H1 (cell line): ENCODE measurements around the gene QPCT. TPM values are rescaled to one million over a fixed set of nuclear protein-coding genes. Genes with fewer than 3 reads are reported as not detected.

Experiments used
- CTCF ChIA-PET: fragments of 300-600 bp; sonication (Branson Sonifier 250); formaldehyde crosslinking; loops from one replicate; lab custom pipeline; 2021; ENCODE audit not compliant: partially characterized antibody; lab: Charles Lee
- POLR2A ChIA-PET: fragments of 300-600 bp; sonication (Branson Sonifier 250); formaldehyde crosslinking; loops from one replicate; lab custom pipeline; 2021; ENCODE audit warnings: inconsistent platforms; ENCODE audit not compliant: partially characterized antibody; lab: Charles Lee
- DNase-seq, 2 experiments: peaks; one replicate each; pipeline versions ENCODE4 v3.0.0 to v3.0.0-alpha.2; 2010 to 2022; ENCODE audit warnings: low spot score in 2 of 2, low read depth in 1 of 2, mixed read lengths in 1 of 2
- FAIRE-seq: peaks from 2 replicates; lab custom pipeline; 2011; peaks lifted over from hg19 to GRCh38; lab: Jason Lieb, UNC
- H2AFZ ChIP-seq: 2 replicates; pipeline ENCODE4 v1.8.1; 2012; ENCODE audit warnings: low read length, inconsistent platforms
- H2AK5ac ChIP-seq: 2 replicates; pipeline ENCODE4 v1.6.1; 2013; ENCODE audit warnings: low read depth, low read length
- H2BK120ac ChIP-seq: replicated peaks from 2 replicates; pipeline ENCODE3; 2013; ENCODE audit warnings: low read depth, low read length, inconsistent platforms
- H2BK12ac ChIP-seq: 2 replicates; pipeline ENCODE4 v1.6.1; 2013; ENCODE audit warnings: low read depth, low read length
- H2BK15ac ChIP-seq: 2 replicates; pipeline ENCODE4 v1.6.1; 2013; ENCODE audit warnings: low read length
- H2BK20ac ChIP-seq: 2 replicates; pipeline ENCODE4 v1.6.1; 2013; ENCODE audit warnings: low read length
- H2BK5ac ChIP-seq: 2 replicates; pipeline ENCODE4 v1.6.1; 2013; ENCODE audit warnings: low read depth, low read length
- H3K14ac ChIP-seq: 2 replicates; pipeline ENCODE4 v1.6.1; 2013; ENCODE audit warnings: inconsistent platforms; ENCODE audit not compliant: insufficient read length
- H3K18ac ChIP-seq: 2 replicates; pipeline ENCODE4 v1.6.1; 2013; ENCODE audit warnings: low read length; ENCODE audit errors: extremely low read depth
- H3K23ac ChIP-seq: 2 replicates; pipeline ENCODE4 v1.6.1; 2013; ENCODE audit warnings: inconsistent platforms; ENCODE audit not compliant: insufficient read length
- H3K23me2 ChIP-seq: 2 replicates; pipeline ENCODE4 v1.6.1; 2013; ENCODE audit warnings: low read depth, low read length
- H3K27ac ChIP-seq: 2 replicates; pipeline ENCODE4 v1.6.1; 2011; ENCODE audit warnings: low read depth, low read length, inconsistent platforms
- H3K27me3 ChIP-seq, 4 experiments: replicated peaks in 1 of 4; 1 replicate in 1 of 4; 2 replicates in 3 of 4; pipeline versions ENCODE4 v1.6.1 to v1.8.1; 2011 to 2013; ENCODE audit warnings: low read length in 3 of 4, mild to moderate bottlenecking in 3 of 4, inconsistent platforms in 2 of 4, mixed read lengths in 2 of 4, moderate library complexity in 1 of 4; ENCODE audit not compliant: control insufficient read depth in 3 of 4, insufficient read depth in 3 of 4; ENCODE audit errors: extremely low read depth in 1 of 4
- H3K36me3 ChIP-seq, 4 experiments: 2 replicates each; pipeline versions ENCODE4 v1.6.1 to v1.8.1; 2011 to 2013; ENCODE audit warnings: mild to moderate bottlenecking in 4 of 4, low read length in 3 of 4, moderate library complexity in 2 of 4, control low read depth in 1 of 4, inconsistent platforms in 1 of 4; ENCODE audit not compliant: insufficient read depth in 4 of 4, control insufficient read depth in 2 of 4
- H3K4ac ChIP-seq: replicated peaks from 2 replicates; pipeline ENCODE3; 2013; ENCODE audit warnings: low read length, low read depth, mixed read lengths, inconsistent platforms; ENCODE audit not compliant: insufficient read length
- H3K4me1 ChIP-seq, 4 experiments: replicated peaks in 1 of 4; 1 replicate in 1 of 4; 2 replicates in 3 of 4; pipeline versions ENCODE4 v1.6.1 to v1.8.1; 2011 to 2013; ENCODE audit warnings: low read length in 3 of 4, inconsistent platforms in 2 of 4, mixed read lengths in 1 of 4; ENCODE audit not compliant: insufficient read depth in 4 of 4, control insufficient read depth in 3 of 4
- H3K4me2 ChIP-seq, 2 experiments: 2 replicates each; pipeline versions ENCODE4 v1.6.1 to v1.8.1; 2011 to 2013; ENCODE audit warnings: low read depth in 2 of 2, low read length in 2 of 2, control low read depth in 1 of 2, inconsistent platforms in 1 of 2, mild to moderate bottlenecking in 1 of 2; ENCODE audit not compliant: insufficient read depth in 1 of 2
- H3K4me3 ChIP-seq, 4 experiments: fragments of 200-600, 300-600 bp in 1 of 4; sonication (generic), shearing (Covaris generic), sonication (Bioruptor Twin) in 1 of 4; 2 replicates each; pipeline versions ENCODE4 v1.5.1 to v1.8.1; 2011 to 2016; ENCODE audit warnings: low read length in 4 of 4, low read depth in 3 of 4, control low read depth in 2 of 4, inconsistent platforms in 2 of 4, mild to moderate bottlenecking in 2 of 4, mixed read lengths in 1 of 4, moderate library complexity in 1 of 4; ENCODE audit not compliant: insufficient read depth in 2 of 4; ENCODE audit errors: extremely low read depth in 1 of 4
- H3K56ac ChIP-seq: replicated peaks from 2 replicates; pipeline ENCODE3; 2013; ENCODE audit warnings: low read depth, mild to moderate bottlenecking, mixed read lengths, low read length, inconsistent platforms; ENCODE audit not compliant: insufficient read length
- H3K79me1 ChIP-seq: 2 replicates; pipeline ENCODE4 v1.6.1; 2013; ENCODE audit warnings: low read depth, low read length, control low read depth
- H3K79me2 ChIP-seq, 2 experiments: 2 replicates each; pipeline versions ENCODE4 v1.6.1 to v1.8.1; 2012 to 2013; ENCODE audit warnings: low read length in 2 of 2, mild to moderate bottlenecking in 2 of 2, inconsistent platforms in 1 of 2; ENCODE audit not compliant: insufficient read depth in 2 of 2, control insufficient read depth in 1 of 2
- H3K9ac ChIP-seq, 4 experiments: replicated peaks in 1 of 4; 1 replicate in 1 of 4; 2 replicates in 3 of 4; pipeline versions ENCODE4 v1.6.1 to v1.8.1; 2011 to 2013; ENCODE audit warnings: low read depth in 3 of 4, low read length in 3 of 4, control low read depth in 2 of 4, mild to moderate bottlenecking in 2 of 4, moderate library complexity in 2 of 4, inconsistent platforms in 1 of 4; ENCODE audit errors: extremely low read depth in 1 of 4
- H3K9me3 ChIP-seq, 2 experiments: 2 replicates each; pipeline versions ENCODE4 v1.6.1 to v1.8.1; 2012 to 2013; ENCODE audit warnings: mild to moderate bottlenecking in 2 of 2, moderate library complexity in 2 of 2, control low read depth in 1 of 2, inconsistent platforms in 1 of 2, low read depth in 1 of 2, low read length in 1 of 2, mixed read lengths in 1 of 2; ENCODE audit not compliant: insufficient read depth in 2 of 2
- H4K20me1 ChIP-seq, 2 experiments: replicated peaks in 1 of 2; 2 replicates each; pipeline versions ENCODE3 to v1.8.1; 2011 to 2013; ENCODE audit warnings: inconsistent platforms in 2 of 2, low read length in 2 of 2, mild to moderate bottlenecking in 1 of 2; ENCODE audit not compliant: insufficient read depth in 2 of 2, control insufficient read depth in 1 of 2
- H4K5ac ChIP-seq: 2 replicates; pipeline ENCODE4 v1.6.1; 2013; ENCODE audit warnings: low read length, low read depth, mixed read lengths, inconsistent platforms; ENCODE audit not compliant: insufficient read length
- H4K8ac ChIP-seq: 2 replicates; pipeline ENCODE4 v1.8.0; 2013; ENCODE audit warnings: mild to moderate bottlenecking, moderate library complexity, low read length, inconsistent platforms; ENCODE audit not compliant: insufficient read depth; ENCODE audit errors: extremely low read depth
- H4K91ac ChIP-seq: replicated peaks from 2 replicates; pipeline ENCODE3; 2013; ENCODE audit warnings: low read length, mixed read lengths, inconsistent platforms; ENCODE audit not compliant: insufficient read length
- BCL11A ChIP-seq, 2 experiments: IDR thresholded peaks; one replicate each; pipeline ENCODE4 v1.6.1; 2011; ENCODE audit warnings: low read depth in 2 of 2, low read length in 2 of 2, mild to moderate bottlenecking in 2 of 2
- CBX8 ChIP-seq: fragments of 300-800, 300-1000 bp; sonication (generic); IDR thresholded peaks from 2 replicates; pipeline ENCODE4 v1.7.1; 2016; ENCODE audit warnings: low read depth, low read length, borderline replicate concordance
- CREB1 ChIP-seq: IDR thresholded peaks from 2 replicates; pipeline ENCODE4 v1.6.1; 2012; ENCODE audit warnings: inconsistent platforms
- CTBP2 ChIP-seq: IDR thresholded peaks from 2 replicates; pipeline ENCODE4 v1.7.0; 2011; ENCODE audit warnings: borderline replicate concordance, mild to moderate bottlenecking, moderate library complexity, mixed read lengths, low read length; ENCODE audit not compliant: insufficient read depth, insufficient read length
- KDM4A ChIP-seq: IDR thresholded peaks from one replicate; pipeline ENCODE4 v1.7.1; 2012; ENCODE audit warnings: low read depth, mild to moderate bottlenecking, moderate library complexity, low read length, inconsistent platforms; ENCODE audit not compliant: severe bottlenecking
- POLR2A ChIP-seq, 2 experiments: IDR thresholded peaks; 1 replicate in 1 of 2; 2 replicates in 1 of 2; pipeline ENCODE4 v1.6.1; 2011; ENCODE audit warnings: low read depth in 2 of 2, low read length in 2 of 2, mild to moderate bottlenecking in 2 of 2; ENCODE audit errors: control extremely low read depth in 1 of 2
- RAD21 ChIP-seq, 2 experiments: IDR thresholded peaks in 1 of 2; conservative IDR thresholded peaks in 1 of 2; 2 replicates each; pipeline ENCODE4 v1.6.1; 2011; ENCODE audit warnings: low read depth in 2 of 2, low read length in 2 of 2, improper control_type of control experiment in 1 of 2, inconsistent platforms in 1 of 2, mild to moderate bottlenecking in 1 of 2, moderate library complexity in 1 of 2
- RBBP5 ChIP-seq: IDR thresholded peaks from 2 replicates; pipeline ENCODE4 v1.7.1; 2012; ENCODE audit warnings: low read depth, mild to moderate bottlenecking, inconsistent platforms, low read length, moderate library complexity, borderline replicate concordance
- RFX5 ChIP-seq: IDR thresholded peaks from 2 replicates; pipeline ENCODE4 v1.6.1; 2011; ENCODE audit warnings: low read depth, low read length, improper control_type of control experiment, borderline replicate concordance
- SIRT6 ChIP-seq: IDR thresholded peaks from one replicate; pipeline ENCODE4 v1.7.1; 2012; ENCODE audit warnings: low read length, inconsistent platforms
- SIX5 ChIP-seq: IDR thresholded peaks from 2 replicates; pipeline ENCODE4 v1.6.1; 2011; ENCODE audit warnings: mild to moderate bottlenecking, low read depth, low read length
- SP2 ChIP-seq: IDR thresholded peaks from 2 replicates; pipeline ENCODE4 v1.6.1; 2012; ENCODE audit warnings: mild to moderate bottlenecking, low read length, inconsistent platforms
- TBP ChIP-seq: IDR thresholded peaks from 2 replicates; pipeline ENCODE4 v1.6.1; 2011; ENCODE audit warnings: low read depth, low read length, improper control_type of control experiment
- ZNF274 ChIP-seq: IDR thresholded peaks from 2 replicates; pipeline ENCODE4 v1.7.0; 2012; ENCODE audit warnings: low read length, borderline replicate concordance; ENCODE audit errors: extremely low read depth
- WGBS, 2 experiments: shearing (Covaris generic) in 1 of 2; methylation state at CpG; one replicate each; pipeline versions ENCODE4 v1.1.6 to v1.1.7; 2013 to 2015; ENCODE audit warnings: low lambda C conversion rate in 2 of 2, mixed read lengths in 2 of 2, inconsistent platforms in 1 of 2, low coverage in 1 of 2, missing lambda C conversion rate in 1 of 2; ENCODE audit not compliant: insufficient replicate concordance in 2 of 2, insufficient coverage in 1 of 2, insufficient read length in 1 of 2; ENCODE audit errors: extremely low coverage in 1 of 2, missing lambda C conversion rate in 1 of 2; 5-methylcytosine and 5-hydroxymethylcytosine counted together
- polyA plus RNA-seq, 7 experiments: library from polyadenylated mRNA; depleted of rRNA in 3 of 7; stranded (reverse) in 5 of 7; unstranded in 2 of 7; fragments of >200 nt in 5 of 7; fragments of 200-250 nt in 2 of 7; gene quantifications; 1 replicate in 5 of 7; 2 replicates in 1 of 7; 4 replicates in 1 of 7; pipeline versions ENCODE4 v1.2.1 to v1.2.3, GENCODE V29; 2011 to 2013; ENCODE audit warnings: missing spikeins in 2 of 7, mixed read lengths in 2 of 7
- total RNA-seq: library from RNA; stranded (reverse); fragmentation: NEBNext Ultra II Directional; extraction: Animal tissue kit (Norgen Biotek cat#: 25700); gene quantifications from 2 replicates; pipeline ENCODE4 v1.2.1, GENCODE V29; 2021
- TF ChIP-seq, protein P1 (sequence below): IDR thresholded peaks from 2 replicates; pipeline ENCODE4 v1.6.1; 2012; ENCODE audit warnings: inconsistent platforms

Gene QPCT
- total and polyA plus RNA-seq, 2 of the 8 experiments (the other 6 are each of a cell fraction or from before 2014, with no cell fraction given) = 4.0 to 4.3 TPM

DNA sequence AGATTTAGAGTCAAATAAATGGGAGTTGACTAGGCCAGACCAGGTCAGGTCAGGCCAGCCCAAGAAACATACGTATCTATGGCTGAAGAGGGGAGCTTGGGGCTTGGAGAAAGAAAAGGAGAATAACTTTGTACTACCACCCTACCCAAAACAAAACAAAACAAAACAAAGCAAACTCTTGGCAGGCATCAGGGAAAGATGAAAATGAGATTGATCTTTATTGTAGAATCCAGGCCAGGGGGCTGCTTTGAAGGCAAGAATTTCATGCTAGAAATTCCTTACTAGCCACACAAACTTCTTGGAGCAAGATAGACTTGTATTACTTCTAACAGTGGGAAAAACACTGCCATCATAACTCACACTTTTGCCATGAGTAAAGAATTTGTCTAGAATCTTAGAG is 26.2 kb downstream of the QPCT start:
- H3K4me2 ChIP-seq = no peak overlapping the region
- 93% methylated on average over 1 of the region's 1 CpG; no CpG with 5 or more reads in 1 of the 2 experiments for WGBS, 2 experiments
- H3K9ac ChIP-seq = no peak overlapping the region
- no peaks in the 10 kb centered on the region for H3K27me3 ChIP-seq
- POLR2A ChIA-PET = no interaction called here
- CTCF ChIA-PET = no interaction called here
- H2AK5ac ChIP-seq = no peak overlapping the region
- H2BK12ac ChIP-seq = no peak overlapping the region
- no peak overlapping the region for H4K5ac ChIP-seq
- H3K23ac ChIP-seq = no peak overlapping the region
- H3K18ac ChIP-seq = no peak overlapping the region
- H2AFZ ChIP-seq = no peak overlapping the region
- H3K56ac ChIP-seq = no peak overlapping the region
- H2BK5ac ChIP-seq = no peak overlapping the region
- H4K91ac ChIP-seq = no peak overlapping the region
- DNase-seq (no peak), FAIRE-seq (no peak)
- H3K9me3 ChIP-seq = no peaks in the 10 kb centered on the region
- no peaks in the 10 kb centered on the region for H3K79me1 ChIP-seq
- no peak overlapping the region for H2BK15ac ChIP-seq
- H3K4ac ChIP-seq = no peak overlapping the region
- no peak overlapping the region for H3K14ac ChIP-seq
- no peaks in the 10 kb centered on the region for H3K4me1 ChIP-seq
- no peaks in the 10 kb centered on the region for H3K36me3 ChIP-seq
- H3K79me2 ChIP-seq = no peaks in the 10 kb centered on the region
- H3K23me2 ChIP-seq = no peaks in the 10 kb centered on the region
- H2BK120ac ChIP-seq = no peak overlapping the region
- H4K8ac ChIP-seq = no peak overlapping the region
- H2BK20ac ChIP-seq = no peak overlapping the region
- H3K27ac ChIP-seq = no peak overlapping the region
- no peaks in the 10 kb centered on the region for H4K20me1 ChIP-seq
- no peak overlapping the region for H3K4me3 ChIP-seq
- TF ChIP-seq CBX8 (no peak), POLR2A (IDR thresholded peaks at IDR 0.05; ENCODE audit: control extremely low read depth in 1 of 2, low read depth in 2 of 2, low read length in 2 of 2) (no peak), KDM4A (no peak), RAD21 (IDR thresholded peaks at IDR 0.05 in 1 of 2, conservative IDR thresholded peaks at IDR 0.05 in 1 of 2; ENCODE audit: low read depth in 2 of 2, low read length in 2 of 2) (no peak), BCL11A (IDR thresholded peaks at IDR 0.05; ENCODE audit: low read depth in 2 of 2, low read length in 2 of 2) (no peak), RBBP5 (no peak), CREB1 (no peak), CTBP2 (no peak), TBP (no peak), RFX5 (no peak), SP2 (no peak), ZNF274 (no peak), SIRT6 (no peak), SIX5 (no peak)
- TF ChIP-seq, protein P1, sequence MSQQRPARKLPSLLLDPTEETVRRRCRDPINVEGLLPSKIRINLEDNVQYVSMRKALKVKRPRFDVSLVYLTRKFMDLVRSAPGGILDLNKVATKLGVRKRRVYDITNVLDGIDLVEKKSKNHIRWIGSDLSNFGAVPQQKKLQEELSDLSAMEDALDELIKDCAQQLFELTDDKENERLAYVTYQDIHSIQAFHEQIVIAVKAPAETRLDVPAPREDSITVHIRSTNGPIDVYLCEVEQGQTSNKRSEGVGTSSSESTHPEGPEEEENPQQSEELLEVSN = no peak
